ENCODE data around the gene NOTUM. TPM values are rescaled to one million over a fixed set of nuclear protein-coding genes. Genes with fewer than 3 reads are reported as not detected.

The NOTUM gene
- total RNA-seq, 2 experiments from 2014 or later: not detected

- H3K4me3 Mint-ChIP-seq: no peak overlapping the region
- H3K27me3 ChIP-seq (ENCODE audit: control insufficient read depth in 1 of 2, insufficient read depth in 2 of 2, low read length in 2 of 2): no peaks in the 10 kb centered on the region
- H3K27me3 Mint-ChIP-seq: no peaks in the 10 kb centered on the region
- intact Hi-C loops (cut with DNase I, micrococcal nuclease): no loop called here
- no peak overlapping the region for H3K4me3 ChIP-seq (ENCODE audit: low read length)
- H3K4me1 Mint-ChIP-seq (ENCODE audit: low read depth): no peaks in the 10 kb centered on the region
- no peak overlapping the region for H3K27ac Mint-ChIP-seq
- no peak overlapping the region for H3K27ac ChIP-seq (ENCODE audit: low read depth in 1 of 2, low read length in 2 of 2)
- H3K36me3 ChIP-seq (ENCODE audit: insufficient read depth, low read length): no peaks in the 10 kb centered on the region
- ATAC-seq (ENCODE audit: poor library complexity) (no peak), DNase-seq (no peak)
- no peaks in the 10 kb centered on the region for H3K4me1 ChIP-seq (ENCODE audit: insufficient read depth, low read length)
- ChIA-PET CTCF (no interaction called here), POLR2A (no interaction called here)
- H3K9me3 ChIP-seq (ENCODE audit: control insufficient read depth in 1 of 2, insufficient read depth in 1 of 2, low read length in 2 of 2): no peaks in the 10 kb centered on the region
- H3K9me3 Mint-ChIP-seq: no peaks in the 10 kb centered on the region
- TF ChIP-seq, protein P1, sequence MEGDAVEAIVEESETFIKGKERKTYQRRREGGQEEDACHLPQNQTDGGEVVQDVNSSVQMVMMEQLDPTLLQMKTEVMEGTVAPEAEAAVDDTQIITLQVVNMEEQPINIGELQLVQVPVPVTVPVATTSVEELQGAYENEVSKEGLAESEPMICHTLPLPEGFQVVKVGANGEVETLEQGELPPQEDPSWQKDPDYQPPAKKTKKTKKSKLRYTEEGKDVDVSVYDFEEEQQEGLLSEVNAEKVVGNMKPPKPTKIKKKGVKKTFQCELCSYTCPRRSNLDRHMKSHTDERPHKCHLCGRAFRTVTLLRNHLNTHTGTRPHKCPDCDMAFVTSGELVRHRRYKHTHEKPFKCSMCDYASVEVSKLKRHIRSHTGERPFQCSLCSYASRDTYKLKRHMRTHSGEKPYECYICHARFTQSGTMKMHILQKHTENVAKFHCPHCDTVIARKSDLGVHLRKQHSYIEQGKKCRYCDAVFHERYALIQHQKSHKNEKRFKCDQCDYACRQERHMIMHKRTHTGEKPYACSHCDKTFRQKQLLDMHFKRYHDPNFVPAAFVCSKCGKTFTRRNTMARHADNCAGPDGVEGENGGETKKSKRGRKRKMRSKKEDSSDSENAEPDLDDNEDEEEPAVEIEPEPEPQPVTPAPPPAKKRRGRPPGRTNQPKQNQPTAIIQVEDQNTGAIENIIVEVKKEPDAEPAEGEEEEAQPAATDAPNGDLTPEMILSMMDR (IDR thresholded peaks at IDR 0.05): no peak
- H3K36me3 Mint-ChIP-seq (ENCODE audit: low read depth): no peaks in the 10 kb centered on the region
Measured at GRCh38 chr17:82008258-82008940, 47.4 kb upstream of the NOTUM start.

GRCh38 chr17:82007495-82008257 lies 46.7 kb upstream of the NOTUM start:
- Histone ChIP-seq H3K36me3 (ENCODE audit: insufficient read depth, low read length) (no peaks in the 10 kb centered on the region), H3K4me1 (ENCODE audit: insufficient read depth, low read length) (no peaks in the 10 kb centered on the region), H3K9me3 (ENCODE audit: control insufficient read depth in 1 of 2, insufficient read depth in 1 of 2, low read length in 2 of 2) (no peaks in the 10 kb centered on the region), H3K27ac (ENCODE audit: low read depth in 1 of 2, low read length in 2 of 2) (no peak overlapping the region), H3K4me3 (ENCODE audit: low read length) (no peak overlapping the region), H3K27me3 (ENCODE audit: control insufficient read depth in 1 of 2, insufficient read depth in 2 of 2, low read length in 2 of 2) (no peaks in the 10 kb centered on the region)
- H3K9me3 Mint-ChIP-seq: no peaks in the 10 kb centered on the region
- intact Hi-C loops (cut with DNase I, micrococcal nuclease): no loop called here
- TF ChIP-seq, protein P1 (IDR thresholded peaks at IDR 0.05): no peak
- H3K4me3 Mint-ChIP-seq: no peak overlapping the region
- POLR2A ChIA-PET: no interaction called here
- CTCF ChIA-PET: no interaction called here
- H3K36me3 Mint-ChIP-seq (ENCODE audit: low read depth): no peaks in the 10 kb centered on the region
- no peak for ATAC-seq (ENCODE audit: poor library complexity)
- DNase-seq: no peak
- H3K4me1 Mint-ChIP-seq (ENCODE audit: low read depth): no peaks in the 10 kb centered on the region
- no peak overlapping the region for H3K27ac Mint-ChIP-seq
- H3K27me3 Mint-ChIP-seq: no peaks in the 10 kb centered on the region

DNA sequence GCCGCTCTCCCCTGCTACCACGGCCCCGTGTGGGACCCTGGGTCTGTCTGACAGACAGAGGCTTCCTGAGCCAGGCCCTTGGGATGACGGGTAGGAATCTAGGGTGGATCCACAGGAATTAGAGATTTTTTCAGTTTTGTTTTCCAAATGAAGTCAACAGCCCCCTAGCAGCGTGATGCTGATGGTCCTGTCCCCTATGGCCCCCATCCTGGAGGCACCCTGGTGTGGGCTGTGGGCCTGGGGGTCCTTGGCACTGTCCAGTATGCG lies 46.2 kb upstream of the NOTUM start:
- Histone ChIP-seq H3K9me3 (ENCODE audit: control insufficient read depth in 1 of 2, insufficient read depth in 1 of 2, low read length in 2 of 2) (no peaks in the 10 kb centered on the region), H3K4me3 (ENCODE audit: low read length) (no peak overlapping the region), H3K27ac (ENCODE audit: low read depth in 1 of 2, low read length in 2 of 2) (no peak overlapping the region), H3K36me3 (ENCODE audit: insufficient read depth, low read length) (no peaks in the 10 kb centered on the region), H3K27me3 (ENCODE audit: control insufficient read depth in 1 of 2, insufficient read depth in 2 of 2, low read length in 2 of 2) (no peaks in the 10 kb centered on the region), H3K4me1 (ENCODE audit: insufficient read depth, low read length) (no peaks in the 10 kb centered on the region)
- ChIA-PET POLR2A (no interaction called here), CTCF (no interaction called here)
- no peaks in the 10 kb centered on the region for H3K36me3 Mint-ChIP-seq (ENCODE audit: low read depth)
- H3K27ac Mint-ChIP-seq: no peak overlapping the region
- H3K4me1 Mint-ChIP-seq (ENCODE audit: low read depth): no peaks in the 10 kb centered on the region
- H3K9me3 Mint-ChIP-seq: no peaks in the 10 kb centered on the region
- TF ChIP-seq, protein P1 (IDR thresholded peaks at IDR 0.05): no peak
- ATAC-seq (ENCODE audit: poor library complexity) (no peak), DNase-seq (no peak)
- H3K27me3 Mint-ChIP-seq: no peaks in the 10 kb centered on the region
- H3K4me3 Mint-ChIP-seq: no peak overlapping the region
- intact Hi-C loops (cut with DNase I, micrococcal nuclease): no loop called here

Measured in CD4-positive, alpha-beta T cell (primary cell).